ENCODE results near the gene CCL4. TPM values are rescaled to one million over a fixed set of nuclear protein-coding genes. Genes with fewer than 3 reads are reported as not detected.

The CCL4 gene
- total RNA-seq, 1 experiment from 2014 or later: not detected

DNA sequence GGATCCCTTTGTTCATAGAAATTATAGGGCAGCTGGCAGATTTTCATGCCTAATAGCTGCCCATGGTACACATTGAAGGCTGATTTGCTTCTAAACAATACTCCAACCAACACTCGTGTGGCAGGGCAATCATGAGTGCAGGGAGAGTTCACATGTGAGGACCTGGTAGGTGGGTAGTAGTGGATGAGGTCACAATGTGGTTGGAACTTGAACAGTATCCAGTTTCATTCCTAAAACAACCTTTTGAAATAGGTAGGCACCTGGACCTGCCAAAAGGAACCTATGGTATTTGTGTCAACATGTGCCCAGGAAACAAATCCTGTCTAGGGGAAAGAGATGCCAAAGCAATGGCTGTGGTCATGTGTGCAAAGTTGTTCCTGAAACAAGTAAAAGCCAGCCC lies 32.8 kb downstream of the CCL4 start:
- Histone ChIP-seq H2AFZ (ENCODE audit: low read length) (no peak overlapping the region), H3K79me2 (ENCODE audit: insufficient read depth, low read length) (no peaks in the 10 kb centered on the region), H3K27ac (ENCODE audit: insufficient read length, low read depth, low read length) (no peak overlapping the region), H2BK20ac (ENCODE audit: low read depth, low read length, poor library complexity, severe bottlenecking) (no peak overlapping the region), H3K56ac (ENCODE audit: insufficient read length, low read depth, low read length) (no peak overlapping the region), H3K23ac (ENCODE audit: insufficient read length, low read depth, low read length) (no peak overlapping the region), H3K4ac (ENCODE audit: low read depth, low read length) (no peak overlapping the region), H3T11ph (ENCODE audit: low read length) (no peak overlapping the region), H3K4me2 (ENCODE audit: insufficient read depth, insufficient read length, low read length) (no peak overlapping the region), H4K8ac (replicated peaks; ENCODE audit: insufficient read length, low read depth, low read length) (no peak overlapping the region), H2BK5ac (ENCODE audit: insufficient read length, low read length) (no peak overlapping the region), H4K91ac (ENCODE audit: insufficient read length, low read depth, low read length) (no peak overlapping the region), H2BK12ac (ENCODE audit: insufficient read length, low read depth, low read length) (no peak overlapping the region), H3K14ac (ENCODE audit: insufficient read depth, low read length) (no peak overlapping the region), H2AK5ac (ENCODE audit: insufficient read length, low read length) (no peak overlapping the region), H2BK15ac (ENCODE audit: low read depth, low read length) (no peak overlapping the region), H4K20me1 (ENCODE audit: control insufficient read depth, insufficient read depth, insufficient read length) (no peaks in the 10 kb centered on the region), H3K23me2 (ENCODE audit: insufficient read length, low read depth, low read length, poor library complexity, severe bottlenecking) (no peaks in the 10 kb centered on the region), H3K79me1 (ENCODE audit: insufficient read depth, low read depth, low read length, poor library complexity, severe bottlenecking) (no peaks in the 10 kb centered on the region), H3K9ac (ENCODE audit: extremely low read depth, insufficient read length, low read length) (no peak overlapping the region), H2BK120ac (ENCODE audit: low read depth, low read length, poor library complexity, severe bottlenecking) (no peak overlapping the region), H4K5ac (ENCODE audit: insufficient read length, low read depth, low read length) (no peak overlapping the region), H3K18ac (ENCODE audit: insufficient read length, low read depth, low read length) (no peak overlapping the region), H3K9me3 (ENCODE audit: control insufficient read depth, low read depth, low read length) (no peaks in the 10 kb centered on the region), H3K4me1 (ENCODE audit: insufficient read depth, low read length) (no peaks in the 10 kb centered on the region), H3K27me3 (ENCODE audit: insufficient read depth, low read length) (peaks cover 2% of the 10 kb centered on the region; the same call in 1 of the 2 replicates)
- Mint-ChIP-seq H3K4me3 (no peak overlapping the region), H3K9me3 (peaks cover 3 to 6% of the 10 kb centered on the region in 2 experiments; a peak in 4 of 5 replicates), H3K27me3 (ENCODE audit: low read depth) (peaks cover 6% of the 10 kb centered on the region; the same call in 1 of the 2 replicates), H3K4me1 (peaks cover 4 to 6% of the 10 kb centered on the region in 2 experiments), H3K36me3 (ENCODE audit: insufficient read depth in 1 of 3, low read depth in 3 of 3) (peaks cover 0 to 2% (median 0%) of the 10 kb centered on the region in 3 experiments; a peak in 1 of 7 replicates), H3K27ac (no peak overlapping the region)
- no peak for DNase-seq
- WGBS (ENCODE audit: extremely low coverage, insufficient read length, low lambda C conversion rate): no CpG with 5 or more reads among the region's 1 CpG
- TF ChIP-seq, protein P1, sequence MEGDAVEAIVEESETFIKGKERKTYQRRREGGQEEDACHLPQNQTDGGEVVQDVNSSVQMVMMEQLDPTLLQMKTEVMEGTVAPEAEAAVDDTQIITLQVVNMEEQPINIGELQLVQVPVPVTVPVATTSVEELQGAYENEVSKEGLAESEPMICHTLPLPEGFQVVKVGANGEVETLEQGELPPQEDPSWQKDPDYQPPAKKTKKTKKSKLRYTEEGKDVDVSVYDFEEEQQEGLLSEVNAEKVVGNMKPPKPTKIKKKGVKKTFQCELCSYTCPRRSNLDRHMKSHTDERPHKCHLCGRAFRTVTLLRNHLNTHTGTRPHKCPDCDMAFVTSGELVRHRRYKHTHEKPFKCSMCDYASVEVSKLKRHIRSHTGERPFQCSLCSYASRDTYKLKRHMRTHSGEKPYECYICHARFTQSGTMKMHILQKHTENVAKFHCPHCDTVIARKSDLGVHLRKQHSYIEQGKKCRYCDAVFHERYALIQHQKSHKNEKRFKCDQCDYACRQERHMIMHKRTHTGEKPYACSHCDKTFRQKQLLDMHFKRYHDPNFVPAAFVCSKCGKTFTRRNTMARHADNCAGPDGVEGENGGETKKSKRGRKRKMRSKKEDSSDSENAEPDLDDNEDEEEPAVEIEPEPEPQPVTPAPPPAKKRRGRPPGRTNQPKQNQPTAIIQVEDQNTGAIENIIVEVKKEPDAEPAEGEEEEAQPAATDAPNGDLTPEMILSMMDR (conservative IDR thresholded peaks at IDR 0.05): no peak

All from H9 (cell line).